Neural cell (in vitro differentiated cells): ENCODE data around the gene GALNT11. TPM values are rescaled to one million over a fixed set of nuclear protein-coding genes. Genes with fewer than 3 reads are reported as not detected.

Source experiments
- H2AFZ ChIP-seq: fragments of 200-600, 300-800 bp; sonication (generic), shearing (Covaris generic); 2 replicates; pipeline ENCODE4 v1.6.0; 2014; ENCODE audit warnings: low read depth, mild to moderate bottlenecking, antibody characterized with exemption, low read length, moderate library complexity
- H3F3A ChIP-seq: fragments of 200-600 bp; shearing (Covaris generic); 2 replicates; pipeline ENCODE4 v1.6.1; 2016; ENCODE audit warnings: mild to moderate bottlenecking, moderate library complexity, mixed read lengths, antibody characterized with exemption, low read length; ENCODE audit not compliant: insufficient read depth, poor library complexity, severe bottlenecking
- H3K27ac ChIP-seq: fragments of 200-600, 300-800 bp; sonication (generic), shearing (Covaris generic); 2 replicates; pipeline ENCODE4 v1.5.1; 2014; ENCODE audit warnings: mild to moderate bottlenecking, low read length, moderate library complexity
- H3K27me3 ChIP-seq: fragments of 300-800, 200-600 bp; sonication (generic), shearing (Covaris generic); 2 replicates; pipeline ENCODE4 v1.6.0; 2014; ENCODE audit warnings: mild to moderate bottlenecking, low read depth, low read length, moderate library complexity; ENCODE audit not compliant: insufficient read depth
- H3K36me3 ChIP-seq: fragments of 300-800, 200-600 bp; sonication (generic), shearing (Covaris generic); 2 replicates; pipeline ENCODE4 v1.5.1; 2014; ENCODE audit warnings: mild to moderate bottlenecking, antibody characterized with exemption, low read length, moderate library complexity; ENCODE audit not compliant: insufficient read depth
- H3K4me2 ChIP-seq: fragments of 300-800, 200-600 bp; sonication (generic), shearing (Covaris generic); 2 replicates; pipeline ENCODE4 v1.6.0; 2014; ENCODE audit warnings: mild to moderate bottlenecking, low read length
- H3K4me3 ChIP-seq: fragments of 300-800, 200-600 bp; sonication (generic), shearing (Covaris generic); 2 replicates; pipeline ENCODE4 v1.5.1; 2014; ENCODE audit warnings: mild to moderate bottlenecking, low read length, moderate library complexity
- H3K79me2 ChIP-seq: fragments of 200-600 bp; shearing (Covaris generic); replicated peaks from 2 replicates; pipeline ENCODE4 v1.6.0; 2014; ENCODE audit warnings: mild to moderate bottlenecking, low read length, moderate library complexity; ENCODE audit not compliant: insufficient read depth
- H3K9ac ChIP-seq: fragments of 300-800, 200-600 bp; sonication (generic), shearing (Covaris generic); 2 replicates; pipeline ENCODE4 v1.6.1; 2016; ENCODE audit warnings: mild to moderate bottlenecking, low read length, mixed read lengths
- H3K9me2 ChIP-seq: fragments of 200-600 bp; shearing (Covaris generic); 2 replicates; pipeline ENCODE4 v1.6.1; 2016; ENCODE audit warnings: mild to moderate bottlenecking, low read length, mixed read lengths; ENCODE audit not compliant: insufficient read depth
- H3K9me3 ChIP-seq: fragments of 200-600, 300-800 bp; sonication (generic), shearing (Covaris generic); 2 replicates; pipeline ENCODE4 v1.6.1; 2016; ENCODE audit warnings: mild to moderate bottlenecking, mixed run types, low read length, moderate library complexity, mixed read lengths
- H4K20me1 ChIP-seq: fragments of 200-600 bp; shearing (Covaris generic); 2 replicates; pipeline ENCODE4 v1.6.1; 2016; ENCODE audit warnings: mild to moderate bottlenecking, mixed run types; ENCODE audit not compliant: insufficient read depth
- CTCF ChIP-seq: fragments of 450-650 bp; IDR thresholded peaks from 2 replicates; pipeline ENCODE4 v1.5.1; 2014; ENCODE audit warnings: antibody characterized with exemption, mild to moderate bottlenecking, moderate library complexity; ENCODE audit not compliant: poor library complexity, severe bottlenecking
- EP300 ChIP-seq: fragments of 450-650 bp; conservative IDR thresholded peaks from 2 replicates; pipeline ENCODE4 v1.6.1; 2014; ENCODE audit warnings: antibody characterized with exemption, mild to moderate bottlenecking, moderate library complexity; ENCODE audit not compliant: poor library complexity, severe bottlenecking
- EZH2 ChIP-seq: fragments of 200-600, 300-800 bp; shearing (Covaris generic), sonication (generic); IDR thresholded peaks from 2 replicates; pipeline ENCODE4 v1.6.1; 2014; ENCODE audit warnings: antibody characterized with exemption, low read length, borderline replicate concordance, mild to moderate bottlenecking; ENCODE audit not compliant: insufficient read depth, poor library complexity, severe bottlenecking
- MXI1 ChIP-seq: fragments of 450-650 bp; conservative IDR thresholded peaks from 2 replicates; pipeline ENCODE4 v1.6.1; 2014; ENCODE audit warnings: antibody characterized with exemption, mild to moderate bottlenecking; ENCODE audit not compliant: poor library complexity, severe bottlenecking
- POLR2AphosphoS5 ChIP-seq: IDR thresholded peaks from 2 replicates; pipeline ENCODE4 v1.6.1; 2012
- RAD21 ChIP-seq: fragments of 450-650 bp; conservative IDR thresholded peaks from 2 replicates; pipeline ENCODE4 v1.6.1; 2014; ENCODE audit warnings: antibody characterized with exemption, mild to moderate bottlenecking, moderate library complexity
- REST ChIP-seq: IDR thresholded peaks from 2 replicates; pipeline ENCODE4 v1.6.1; 2012; ENCODE audit warnings: borderline replicate concordance
- SMC3 ChIP-seq: fragments of 450-650 bp; conservative IDR thresholded peaks from 2 replicates; pipeline ENCODE4 v1.6.1; 2014; ENCODE audit warnings: antibody characterized with exemption, mild to moderate bottlenecking, moderate library complexity; ENCODE audit not compliant: poor library complexity
- TAF1 ChIP-seq: IDR thresholded peaks from 2 replicates; pipeline ENCODE4 v1.6.1; 2012; ENCODE audit warnings: low read depth
- polyA plus RNA-seq: library from polyadenylated mRNA; depleted of rRNA; stranded (reverse); fragments of >200 nt; gene quantifications from 2 replicates; pipeline ENCODE4 v1.2.3, GENCODE V29; 2014

The GALNT11 gene
- polyA plus RNA-seq, 1 donor from 2014 or later = 118 TPM

- H3K36me3 ChIP-seq = peaks cover 17% of the 10 kb centered on the region
- no peaks in the 10 kb centered on the region for H3K9me3 ChIP-seq
- no peaks in the 10 kb centered on the region for H3K79me2 ChIP-seq
- H4K20me1 ChIP-seq = no peaks in the 10 kb centered on the region
- H3F3A ChIP-seq = no peaks in the 10 kb centered on the region
- H3K27me3 ChIP-seq = no peaks in the 10 kb centered on the region
- no peak overlapping the region for H2AFZ ChIP-seq
- H3K9ac ChIP-seq = no peak overlapping the region
- TF ChIP-seq EZH2 (no peak), RAD21 (no peak), POLR2AphosphoS5 (no peak), CTCF (no peak), EP300 (no peak), TAF1 (no peak), SMC3 (no peak)
- H3K4me3 ChIP-seq = no peak overlapping the region
- H3K9me2 ChIP-seq = no peaks in the 10 kb centered on the region
- H3K4me2 ChIP-seq = no peak overlapping the region
- no peak overlapping the region for H3K27ac ChIP-seq
Measured at GRCh38 chr7:152130658-152131590, 105.5 kb downstream of the GALNT11 start.

- H3K9me3 ChIP-seq = no peaks in the 10 kb centered on the region
- H3K79me2 ChIP-seq = no peaks in the 10 kb centered on the region
- no peak overlapping the region for H2AFZ ChIP-seq
- H3K27me3 ChIP-seq = no peaks in the 10 kb centered on the region
- H3K4me3 ChIP-seq = no peak overlapping the region
- H3K9ac ChIP-seq = no peak overlapping the region
- no peaks in the 10 kb centered on the region for H4K20me1 ChIP-seq
- no peaks in the 10 kb centered on the region for H3K9me2 ChIP-seq
- H3K4me2 ChIP-seq = no peak overlapping the region
- H3F3A ChIP-seq = no peaks in the 10 kb centered on the region
- peaks cover 17% of the 10 kb centered on the region for H3K36me3 ChIP-seq
- no peak overlapping the region for H3K27ac ChIP-seq
- no peak for TF ChIP-seq SMC3
- TF ChIP-seq CTCF = no peak
- no peak for TF ChIP-seq REST
- no peak for TF ChIP-seq POLR2AphosphoS5
- TF ChIP-seq EZH2 = no peak
- no peak for TF ChIP-seq EP300
- no peak for TF ChIP-seq MXI1
- TF ChIP-seq TAF1 = no peak
- TF ChIP-seq RAD21 = no peak
Measured at GRCh38 chr7:152131981-152132494, 106.6 kb downstream of the GALNT11 start.
